Measurements from ENCODE around the gene CNMD. TPM values are rescaled to one million over a fixed set of nuclear protein-coding genes. Genes with fewer than 3 reads are reported as not detected.

Gene CNMD
- polyA plus RNA-seq, 2 of the 4 experiments (the other 2 are of a cell fraction) = not detected

GRCh38 chr13:52726258-52726657 lies 13.4 kb downstream of the CNMD start:
- no peak overlapping the region for H3K27ac ChIP-seq
- H3K4me1 ChIP-seq = no peaks in the 10 kb centered on the region
- DNase-seq (ENCODE audit: low read depth in 1 of 2, low spot score in 1 of 2) = no peak
- 29% methylated on average over 2 of the region's 2 CpGs for WGBS (ENCODE audit: missing lambda C conversion rate)
- H3K4me2 ChIP-seq = no peak overlapping the region
- ChIA-PET CTCF (interaction anchor here (0.6 to 0.8 kb wide), 2 partner anchors 202 to 258 kb away, joined by 3 to 5 read pairs; no protein-coding TSS in a partner anchor), POLR2A (no interaction called here)
- no peak for FAIRE-seq
- no peak overlapping the region for H3K4me3 ChIP-seq
- TF ChIP-seq SMC3 (IDR thresholded peaks at IDR 0.05) (no peak), PHF8 (IDR thresholded peaks at IDR 0.05; ENCODE audit: borderline replicate concordance, low read depth) (no peak), ZFP36 (IDR thresholded peaks at IDR 0.05; ENCODE audit: borderline replicate concordance, partially characterized antibody) (no peak)
- ATAC-seq = no peak
- no peaks in the 10 kb centered on the region for H3K9me3 ChIP-seq

GRCh38 chr13:52725302-52725701 lies 14.3 kb downstream of the CNMD start:
- Histone ChIP-seq H3K4me1 (no peaks in the 10 kb centered on the region), H3K27ac (no peak overlapping the region), H3K4me3 (no peak overlapping the region), H3K4me2 (no peak overlapping the region), H3K9me3 (no peaks in the 10 kb centered on the region)
- DNase-seq (ENCODE audit: low read depth in 1 of 2, low spot score in 1 of 2) (no peak), ATAC-seq (no peak), FAIRE-seq (no peak)
- TF ChIP-seq EP300 (IDR thresholded peaks at IDR 0.05) (no peak), RAD21 (conservative IDR thresholded peaks at IDR 0.05 in 1 of 2, IDR thresholded peaks at IDR 0.05 in 1 of 2) (no peak), HEYL (CRISPR knock-in tag; IDR thresholded peaks at IDR 0.05) (no peak), TP53 (CRISPR knock-in tag; IDR thresholded peaks at IDR 0.05) (no peak), POLR2AphosphoS2 (conservative IDR thresholded peaks at IDR 0.05; ENCODE audit: low read length) (no peak), JUN (IDR thresholded peaks at IDR 0.05) (no peak), RNF2 (IDR thresholded peaks at IDR 0.05; ENCODE audit: borderline replicate concordance, low read depth) (no peak), SREBF2 (IDR thresholded peaks at IDR 0.05) (no peak), ZFP36 (IDR thresholded peaks at IDR 0.05; ENCODE audit: borderline replicate concordance, partially characterized antibody) (no peak), CEBPB (IDR thresholded peaks at IDR 0.05) (no peak), FOSL2 (IDR thresholded peaks at IDR 0.05) (no peak), FOSL2 (CRISPR knock-in tag; IDR thresholded peaks at IDR 0.05) (no peak), MAZ (IDR thresholded peaks at IDR 0.05; ENCODE audit: borderline replicate concordance, low read depth, low read length) (no peak), CBX8 (IDR thresholded peaks at IDR 0.05) (no peak), CBX2 (IDR thresholded peaks at IDR 0.05; ENCODE audit: borderline replicate concordance, low read depth) (no peak), HOXB13 (CRISPR knock-in tag; IDR thresholded peaks at IDR 0.05; ENCODE audit: low read depth) (no peak), ATOH8 (CRISPR knock-in tag; IDR thresholded peaks at IDR 0.05; ENCODE audit: low read depth) (no peak), PHF8 (IDR thresholded peaks at IDR 0.05; ENCODE audit: borderline replicate concordance, low read depth) (no peak)
- WGBS (ENCODE audit: missing lambda C conversion rate) = 8% methylated on average over 1 of the region's 1 CpG
- CTCF ChIA-PET = no interaction called here
- POLR2A ChIA-PET = no interaction called here

GRCh38 chr13:52723181-52723580 lies 16.4 kb downstream of the CNMD start:
- no peak overlapping the region for H3K4me3 ChIP-seq
- H3K4me1 ChIP-seq = no peaks in the 10 kb centered on the region
- H3K9me3 ChIP-seq = no peaks in the 10 kb centered on the region
- ChIA-PET CTCF (interaction anchor here (1.8 kb wide), 1 partner anchor 86 kb away, joined by 6 read pairs; no protein-coding TSS in a partner anchor), POLR2A (no interaction called here)
- H3K4me2 ChIP-seq = no peak overlapping the region
- no peak for DNase-seq (ENCODE audit: low read depth in 1 of 2, low spot score in 1 of 2)
- no peak for FAIRE-seq
- WGBS (ENCODE audit: missing lambda C conversion rate) = 9% methylated on average over 4 of the region's 4 CpGs
- H3K27ac ChIP-seq = no peak overlapping the region
- no peak for ATAC-seq
- TF ChIP-seq MAZ (IDR thresholded peaks at IDR 0.05; ENCODE audit: borderline replicate concordance, low read depth, low read length) = no peak
- TF ChIP-seq HOXB5 (CRISPR knock-in tag; IDR thresholded peaks at IDR 0.05) = no peak
- no peak for TF ChIP-seq POLR2AphosphoS2 (conservative IDR thresholded peaks at IDR 0.05; ENCODE audit: low read length)
- no peak for TF ChIP-seq RCOR1 (IDR thresholded peaks at IDR 0.05; ENCODE audit: low read depth, low read length)
- TF ChIP-seq NFE2L2 (conservative IDR thresholded peaks at IDR 0.05; ENCODE audit: low read length) = no peak
- no peak for TF ChIP-seq E2F6 (IDR thresholded peaks at IDR 0.05; ENCODE audit: borderline replicate concordance, low read depth)
- TF ChIP-seq MAX (IDR thresholded peaks at IDR 0.05) = no peak
- no peak for TF ChIP-seq BCL3 (IDR thresholded peaks at IDR 0.05)
- TF ChIP-seq POLR2A (IDR thresholded peaks at IDR 0.05; ENCODE audit: low read length) = no peak
- TF ChIP-seq MAFK (IDR thresholded peaks at IDR 0.05; ENCODE audit: partially characterized antibody) = no peak
- TF ChIP-seq FOXS1 (CRISPR knock-in tag; IDR thresholded peaks at IDR 0.05) = no peak
- no peak for TF ChIP-seq HEYL (CRISPR knock-in tag; IDR thresholded peaks at IDR 0.05)
- no peak for TF ChIP-seq HDAC2 (IDR thresholded peaks at IDR 0.05)
- no peak for TF ChIP-seq CTCF (IDR thresholded peaks at IDR 0.05)
- no peak for TF ChIP-seq ESRRA (IDR thresholded peaks at IDR 0.05; ENCODE audit: borderline replicate concordance, low read length)
- TF ChIP-seq TFCP2L1 (CRISPR knock-in tag; IDR thresholded peaks at IDR 0.05) = no peak
- no peak for TF ChIP-seq CHD2 (IDR thresholded peaks at IDR 0.05; ENCODE audit: low read length, partially characterized antibody)
- TF ChIP-seq CEBPB (IDR thresholded peaks at IDR 0.05) = no peak
